ENCODE measurements around the gene SLC36A3.

Gene SLC36A3

DNA sequence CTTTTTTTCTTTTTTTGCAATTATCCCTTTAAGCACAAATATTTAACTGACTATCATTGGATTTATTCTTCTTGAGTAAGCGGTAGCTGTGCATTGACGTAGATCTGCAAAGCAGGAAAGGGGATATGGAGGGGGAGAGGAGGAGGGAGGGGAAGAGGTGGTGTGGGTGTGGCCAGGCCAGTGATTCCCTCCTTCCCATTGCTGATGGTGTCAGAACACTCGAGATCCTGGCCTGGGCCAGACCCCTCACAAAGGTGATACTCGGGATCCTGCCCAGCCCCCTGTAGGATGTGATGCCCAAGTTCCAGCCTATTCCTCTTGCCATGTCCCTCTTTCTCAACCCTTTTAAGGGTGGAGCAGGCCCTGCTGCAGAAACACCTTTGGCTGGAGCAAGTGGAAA, 9.9 kb downstream of the SLC36A3 start:
- Histone ChIP-seq H3K36me3 (no peaks in the 10 kb centered on the region), H3K4me3 (no peak overlapping the region), H3K9me3 (no peaks in the 10 kb centered on the region), H3K27ac (no peak overlapping the region), H3K4me1 (no peaks in the 10 kb centered on the region), H3K27me3 (peaks cover 0 to 6% of the 10 kb centered on the region in 2 donors)
- TF ChIP-seq, protein P1, sequence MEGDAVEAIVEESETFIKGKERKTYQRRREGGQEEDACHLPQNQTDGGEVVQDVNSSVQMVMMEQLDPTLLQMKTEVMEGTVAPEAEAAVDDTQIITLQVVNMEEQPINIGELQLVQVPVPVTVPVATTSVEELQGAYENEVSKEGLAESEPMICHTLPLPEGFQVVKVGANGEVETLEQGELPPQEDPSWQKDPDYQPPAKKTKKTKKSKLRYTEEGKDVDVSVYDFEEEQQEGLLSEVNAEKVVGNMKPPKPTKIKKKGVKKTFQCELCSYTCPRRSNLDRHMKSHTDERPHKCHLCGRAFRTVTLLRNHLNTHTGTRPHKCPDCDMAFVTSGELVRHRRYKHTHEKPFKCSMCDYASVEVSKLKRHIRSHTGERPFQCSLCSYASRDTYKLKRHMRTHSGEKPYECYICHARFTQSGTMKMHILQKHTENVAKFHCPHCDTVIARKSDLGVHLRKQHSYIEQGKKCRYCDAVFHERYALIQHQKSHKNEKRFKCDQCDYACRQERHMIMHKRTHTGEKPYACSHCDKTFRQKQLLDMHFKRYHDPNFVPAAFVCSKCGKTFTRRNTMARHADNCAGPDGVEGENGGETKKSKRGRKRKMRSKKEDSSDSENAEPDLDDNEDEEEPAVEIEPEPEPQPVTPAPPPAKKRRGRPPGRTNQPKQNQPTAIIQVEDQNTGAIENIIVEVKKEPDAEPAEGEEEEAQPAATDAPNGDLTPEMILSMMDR (IDR thresholded peaks at IDR 0.05): no peak
- intact Hi-C loops (cut with DNase I; ENCODE audit: low total_unique reads): no loop called here
- no peak for DNase-seq

DNA sequence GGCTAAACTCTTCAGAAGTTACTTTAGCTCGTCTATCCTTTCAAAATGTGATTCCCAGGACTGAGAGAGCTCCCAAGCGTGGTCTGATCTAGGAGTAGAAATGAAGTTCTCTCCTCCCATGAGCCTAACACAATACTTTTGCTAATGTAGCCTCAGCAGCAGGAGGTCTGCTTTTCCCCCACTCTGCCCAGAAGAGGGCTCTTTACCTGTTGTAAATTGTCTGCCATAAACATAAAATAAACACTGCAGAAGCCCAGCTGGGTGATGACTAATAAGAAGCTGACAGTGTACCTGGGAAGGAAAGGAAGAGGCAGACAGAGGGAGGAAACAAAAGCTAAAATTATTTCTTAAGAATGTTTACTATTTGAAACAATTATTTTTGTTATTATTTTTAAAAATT, 15.4 kb downstream of the SLC36A3 start:
- Histone ChIP-seq H3K27me3 (no peaks in the 10 kb centered on the region), H3K9me3 (no peaks in the 10 kb centered on the region), H3K27ac (no peak overlapping the region), H3K4me1 (no peaks in the 10 kb centered on the region), H3K4me3 (no peak overlapping the region), H3K36me3 (no peaks in the 10 kb centered on the region)
- TF ChIP-seq, protein P1 (IDR thresholded peaks at IDR 0.05): no peak
- intact Hi-C loops (cut with DNase I; ENCODE audit: low total_unique reads): no loop called here
- DNase-seq: no peak

DNA sequence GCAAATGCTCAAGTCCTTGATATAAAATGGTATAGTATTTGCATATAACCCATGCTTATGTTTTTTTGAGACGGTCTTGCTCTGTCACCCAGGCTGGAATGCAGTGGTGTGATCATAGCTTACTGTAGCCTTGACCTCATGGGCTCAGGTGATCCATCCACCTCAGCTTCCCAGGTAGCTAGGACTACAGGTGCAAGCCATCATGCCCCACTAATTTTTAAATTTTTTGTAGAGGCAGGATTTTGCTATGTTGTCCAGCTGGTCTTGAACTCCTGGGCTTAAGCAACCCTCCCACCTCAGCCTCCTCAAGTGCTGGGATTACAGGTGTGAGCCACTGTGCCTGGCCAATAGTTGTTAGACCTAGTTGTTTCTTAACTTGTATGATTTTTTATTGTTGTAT, 17.3 kb downstream of the SLC36A3 start:
- no peaks in the 10 kb centered on the region for H3K27me3 ChIP-seq
- no peaks in the 10 kb centered on the region for H3K36me3 ChIP-seq
- no peaks in the 10 kb centered on the region for H3K9me3 ChIP-seq
- H3K4me1 ChIP-seq: no peaks in the 10 kb centered on the region
- no peak overlapping the region for H3K27ac ChIP-seq
- H3K4me3 ChIP-seq: no peak overlapping the region
- no peak for DNase-seq
- intact Hi-C loops (cut with DNase I; ENCODE audit: low total_unique reads): no loop called here
- TF ChIP-seq, protein P1 (IDR thresholded peaks at IDR 0.05): no peak

DNA sequence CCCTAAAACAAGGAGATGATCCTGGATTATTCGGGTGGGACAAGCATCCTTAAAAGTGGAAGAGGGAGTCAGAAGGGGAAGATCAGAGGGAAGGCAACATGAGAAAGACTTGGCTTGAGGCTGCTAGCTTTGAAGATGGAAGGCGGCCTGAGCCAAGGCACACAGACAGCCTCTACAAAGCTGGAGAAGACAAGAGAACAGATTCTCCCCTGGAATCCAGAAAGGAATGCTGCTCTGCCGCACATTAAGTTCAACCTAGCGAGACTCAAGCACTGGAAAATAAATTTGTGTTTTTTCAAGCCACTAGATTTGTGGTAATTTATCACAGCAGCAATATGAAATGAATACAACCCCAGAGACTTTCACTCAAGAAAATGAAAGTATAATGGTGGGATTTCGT, 17.9 kb downstream of the SLC36A3 start:
- H3K27ac ChIP-seq: no peak overlapping the region
- H3K9me3 ChIP-seq: no peaks in the 10 kb centered on the region
- H3K4me1 ChIP-seq: no peaks in the 10 kb centered on the region
- intact Hi-C loops (cut with DNase I; ENCODE audit: low total_unique reads): no loop called here
- H3K36me3 ChIP-seq: no peaks in the 10 kb centered on the region
- TF ChIP-seq, protein P1 (IDR thresholded peaks at IDR 0.05): no peak
- no peak overlapping the region for H3K4me3 ChIP-seq
- H3K27me3 ChIP-seq: no peaks in the 10 kb centered on the region
- DNase-seq: no peak

DNA sequence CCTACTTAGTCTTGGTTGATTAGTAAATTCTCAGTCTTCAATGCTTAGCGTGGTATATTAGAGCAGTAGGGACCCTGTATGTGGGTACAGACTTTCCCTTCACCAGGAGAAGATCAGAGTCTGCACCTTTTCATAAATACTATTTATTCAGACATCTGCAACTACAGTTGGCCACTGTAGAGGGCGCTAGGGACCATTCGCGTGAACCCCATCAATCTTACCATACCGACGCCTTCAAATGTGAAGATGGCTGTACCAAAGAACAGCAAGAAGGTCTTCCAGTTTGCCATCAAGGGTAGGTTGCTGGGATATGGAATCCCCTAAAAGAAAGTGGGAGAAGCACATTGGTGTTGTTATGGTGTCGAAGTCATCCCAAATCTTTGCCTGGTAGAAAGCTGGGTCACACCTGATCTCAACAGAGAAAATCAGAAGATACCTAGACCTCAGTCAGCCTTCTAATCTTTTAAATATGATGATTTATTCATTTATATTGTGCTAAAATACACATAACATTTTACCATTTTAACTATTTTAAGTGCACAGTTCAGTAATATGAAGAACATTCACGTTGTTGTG, 19.1 kb downstream of the SLC36A3 start:
- no peak for DNase-seq
- intact Hi-C loops (cut with DNase I; ENCODE audit: low total_unique reads): no loop called here

More for the DNA sequence above, 19.1 kb downstream of the SLC36A3 start:
- Histone ChIP-seq H3K27ac (no peak overlapping the region), H3K4me3 (no peak overlapping the region), H3K4me1 (no peaks in the 10 kb centered on the region), H3K36me3 (no peaks in the 10 kb centered on the region), H3K27me3 (no peaks in the 10 kb centered on the region), H3K9me3 (no peaks in the 10 kb centered on the region)
- TF ChIP-seq, protein P1 (IDR thresholded peaks at IDR 0.05): no peak
